ENCODE results near the gene ATP5F1E. TPM values are rescaled to one million over a fixed set of nuclear protein-coding genes. Genes with fewer than 3 reads are reported as not detected.

ATP5F1E gene
- total and polyA plus RNA-seq, 4 donors: 11.7 to 148 (median 27.7) TPM

GRCh38 chr20:58978351-58979190, 53.6 kb downstream of the ATP5F1E start:
- no peak for DNase-seq (ENCODE audit: low spot score)

GRCh38 chr20:58976061-58976730, 55.9 kb downstream of the ATP5F1E start:
- Histone ChIP-seq H3K4me1 (ENCODE audit: control insufficient read depth in 4 of 4, insufficient read depth in 4 of 4, low read length in 3 of 4) (peaks cover 0 to 5% (median 0%) of the 10 kb centered on the region in 4 donors), H3K27me3 (ENCODE audit: control insufficient read depth in 4 of 4, insufficient read depth in 4 of 4, low read length in 3 of 4) (no peaks in the 10 kb centered on the region), H3K27ac (ENCODE audit: low read depth in 1 of 2, low read length in 2 of 2) (no peak overlapping the region), H3K36me3 (ENCODE audit: control insufficient read depth in 4 of 4, insufficient read depth in 3 of 4, low read depth in 1 of 4, low read length in 3 of 4) (no peaks in the 10 kb centered on the region), H3K9ac (ENCODE audit: low read depth in 1 of 2, low read length in 2 of 2) (no peak overlapping the region), H3K4me3 (ENCODE audit: low read depth in 1 of 3, low read length in 3 of 3) (no peak overlapping the region), H3K9me3 (ENCODE audit: control insufficient read depth in 4 of 4, low read length in 3 of 4) (peaks cover 0 to 8% (median 5%) of the 10 kb centered on the region in 4 donors)
- WGBS: 89% methylated on average over 3 of the region's 3 CpGs
- no peak for DNase-seq (ENCODE audit: low spot score)
- TF ChIP-seq ATF3 (IDR thresholded peaks at IDR 0.05) (no peak), GABPA (IDR thresholded peaks at IDR 0.05 in 1 of 2, conservative IDR thresholded peaks at IDR 0.05 in 1 of 2) (no peak), JUND (IDR thresholded peaks at IDR 0.05) (no peak), CTCF (IDR thresholded peaks at IDR 0.05; ENCODE audit: low read depth, low read length, missing input control) (no peak), REST (IDR thresholded peaks at IDR 0.05) (no peak), HNF4A (conservative IDR thresholded peaks at IDR 0.05) (no peak), RAD21 (IDR thresholded peaks at IDR 0.05) (no peak), EGR1 (IDR thresholded peaks at IDR 0.05; ENCODE audit: low read depth in 2 of 2) (no peak), MAX (IDR thresholded peaks at IDR 0.05) (no peak), ZBTB33 (IDR thresholded peaks at IDR 0.05) (no peak), SP1 (IDR thresholded peaks at IDR 0.05) (no peak), NR2F2 (IDR thresholded peaks at IDR 0.05) (no peak), TAF1 (conservative IDR thresholded peaks at IDR 0.05) (no peak), FOXA2 (IDR thresholded peaks at IDR 0.05) (no peak), FOXA1 (IDR thresholded peaks at IDR 0.05) (no peak), YY1 (IDR thresholded peaks at IDR 0.05) (no peak)

More at GRCh38 chr20:58978351-58979190, 53.6 kb downstream of the ATP5F1E start:
- Histone ChIP-seq H3K4me1 (ENCODE audit: control insufficient read depth in 4 of 4, insufficient read depth in 4 of 4, low read length in 3 of 4) (peaks cover 0 to 14% (median 5%) of the 10 kb centered on the region in 4 donors), H3K9ac (ENCODE audit: low read depth in 1 of 2, low read length in 2 of 2) (no peak overlapping the region), H3K36me3 (ENCODE audit: control insufficient read depth in 4 of 4, insufficient read depth in 3 of 4, low read depth in 1 of 4, low read length in 3 of 4) (no peaks in the 10 kb centered on the region), H3K27me3 (ENCODE audit: control insufficient read depth in 4 of 4, insufficient read depth in 4 of 4, low read length in 3 of 4) (no peaks in the 10 kb centered on the region), H3K4me3 (ENCODE audit: low read depth in 1 of 3, low read length in 3 of 3) (no peak overlapping the region), H3K9me3 (ENCODE audit: control insufficient read depth in 4 of 4, low read length in 3 of 4) (peaks cover 0 to 8% (median 5%) of the 10 kb centered on the region in 4 donors), H3K27ac (ENCODE audit: low read depth in 1 of 2, low read length in 2 of 2) (no peak overlapping the region)
- TF ChIP-seq CTCF (IDR thresholded peaks at IDR 0.05; ENCODE audit: low read depth, low read length, missing input control) (no peak), HNF4G (IDR thresholded peaks at IDR 0.05) (no peak), RAD21 (IDR thresholded peaks at IDR 0.05) (no peak), TAF1 (conservative IDR thresholded peaks at IDR 0.05) (no peak), HNF4A (conservative IDR thresholded peaks at IDR 0.05) (no peak), YY1 (IDR thresholded peaks at IDR 0.05) (no peak)
- WGBS: 76% methylated on average over 6 of the region's 6 CpGs

Measured in liver (tissue), 9 donors.